Ovary (tissue), 3 donors: Measurements from ENCODE around the gene ABCC12.

ENCODE experiments used
- CTCF ChIP-seq, 3 donors: fragments of 450-650 bp in 2 of 3; fragments of 200-600 bp in 1 of 3; IDR thresholded peaks; one replicate each; pipeline versions ENCODE4 v1.5.1 to v1.8.0; 2016 to 2022; ENCODE audit warnings: antibody characterized with exemption in 3 of 3, mild to moderate bottlenecking in 1 of 3
- EP300 ChIP-seq: sonication (generic); formaldehyde crosslinking; IDR thresholded peaks from one replicate; pipeline ENCODE4 v1.6.1; 2017; ENCODE audit warnings: antibody characterized with exemption
- POLR2A ChIP-seq: fragments of 450-650 bp; IDR thresholded peaks from one replicate; pipeline ENCODE4 v1.6.1; 2017; ENCODE audit warnings: antibody characterized with exemption, mild to moderate bottlenecking, moderate library complexity
- donor health status: DM: no; HTN: no; CAD: no.

DNA sequence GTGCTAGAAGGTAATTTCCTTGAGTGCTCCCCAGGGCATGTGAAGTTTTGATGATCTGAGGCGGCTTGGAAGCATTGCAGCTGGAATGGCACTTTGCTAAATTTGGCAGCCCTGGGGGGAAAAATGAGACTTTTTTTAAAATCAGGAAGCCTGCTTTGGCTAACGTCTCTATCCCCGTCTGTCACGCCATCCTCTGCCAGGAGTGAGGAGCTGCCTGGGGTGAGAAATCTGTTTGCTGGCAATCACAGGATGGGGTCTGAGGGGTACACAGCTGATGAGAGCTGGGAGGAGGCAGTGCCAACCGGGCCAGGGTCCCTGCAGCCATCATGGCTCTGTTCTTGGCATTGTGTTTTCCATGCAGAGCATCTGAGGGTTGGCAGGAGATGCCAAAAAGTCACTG, 2.0 kb downstream of the ABCC12 start:
- TF ChIP-seq CTCF (IDR thresholded peaks at IDR 0.05), result no peak
- no peak for TF ChIP-seq EP300
- no peak for TF ChIP-seq POLR2A
